Mesendoderm (in vitro differentiated cells): ENCODE data around the gene RPL32.

Experiments
- DNase-seq: peaks from one replicate; pipeline ENCODE4 v3.0.0; 2013
- H2AK5ac ChIP-seq: 2 replicates; pipeline ENCODE4 v1.6.1; 2013; ENCODE audit warnings: low read length, inconsistent platforms
- H2BK120ac ChIP-seq: 2 replicates; pipeline ENCODE4 v1.6.1; 2013; ENCODE audit warnings: low read depth, mild to moderate bottlenecking, low read length, moderate library complexity, mixed read lengths
- H2BK15ac ChIP-seq: replicated peaks from 2 replicates; pipeline ENCODE4 v1.6.1; 2013; ENCODE audit warnings: low read depth, mild to moderate bottlenecking, moderate library complexity
- H2BK5ac ChIP-seq: 2 replicates; pipeline ENCODE4 v1.6.1; 2013; ENCODE audit warnings: low read length, inconsistent platforms
- H3K18ac ChIP-seq: 2 replicates; pipeline ENCODE4 v1.6.1; 2013; ENCODE audit warnings: mild to moderate bottlenecking, low read length, mixed read lengths
- H3K23ac ChIP-seq: one replicate; pipeline ENCODE4 v1.6.1; 2013; ENCODE audit warnings: low read length
- H3K27ac ChIP-seq: 2 replicates; pipeline ENCODE4 v1.5.1; 2013; ENCODE audit warnings: low read depth, mild to moderate bottlenecking, inconsistent platforms, low read length, moderate library complexity
- H3K27me3 ChIP-seq: 2 replicates; pipeline ENCODE4 v1.6.1; 2013; ENCODE audit warnings: low read length, control low read depth, mild to moderate bottlenecking, inconsistent platforms; ENCODE audit not compliant: insufficient read depth, poor library complexity
- H3K36me3 ChIP-seq: 2 replicates; pipeline ENCODE4 v1.6.1; 2013; ENCODE audit warnings: low read length, inconsistent platforms; ENCODE audit not compliant: control insufficient read depth, insufficient read depth
- H3K4ac ChIP-seq: one replicate; pipeline ENCODE4 v1.6.1; 2013; ENCODE audit warnings: low read depth, mild to moderate bottlenecking, low read length, moderate library complexity
- H3K4me1 ChIP-seq: 2 replicates; pipeline ENCODE4 v1.6.1; 2013; ENCODE audit warnings: low read depth, low read length, inconsistent platforms; ENCODE audit not compliant: control insufficient read depth
- H3K4me2 ChIP-seq: 2 replicates; pipeline ENCODE4 v1.6.1; 2013; ENCODE audit warnings: low read length
- H3K4me3 ChIP-seq: 2 replicates; pipeline ENCODE4 v1.5.1; 2013; ENCODE audit warnings: mild to moderate bottlenecking, low read length
- H3K56ac ChIP-seq: one replicate; pipeline ENCODE4 v1.6.1; 2013; ENCODE audit warnings: low read length
- H3K79me1 ChIP-seq: 2 replicates; pipeline ENCODE4 v1.6.1; 2013; ENCODE audit warnings: low read length, inconsistent platforms
- H3K79me2 ChIP-seq: 2 replicates; pipeline ENCODE4 v1.6.1; 2013; ENCODE audit warnings: mild to moderate bottlenecking, low read length; ENCODE audit not compliant: control insufficient read depth, insufficient read depth
- H3K9ac ChIP-seq: 2 replicates; pipeline ENCODE4 v1.6.1; 2013; ENCODE audit warnings: low read length, inconsistent platforms
- H4K5ac ChIP-seq: one replicate; pipeline ENCODE4 v1.6.1; 2013; ENCODE audit warnings: low read length
- H4K8ac ChIP-seq: one replicate; pipeline ENCODE4 v1.6.1; 2013; ENCODE audit warnings: low read depth, mild to moderate bottlenecking, control low read depth, low read length, moderate library complexity
- WGBS: extraction: QIAGEN DNeasy Blood & Tissue Kit; methylation state at CpG from one replicate; pipeline ENCODE4 v1.1.7; 2013; ENCODE audit warnings: low lambda C conversion rate, missing lambda C conversion rate; ENCODE audit not compliant: insufficient coverage; ENCODE audit errors: extremely low coverage; 5-methylcytosine and 5-hydroxymethylcytosine counted together

RPL32 gene

DNA sequence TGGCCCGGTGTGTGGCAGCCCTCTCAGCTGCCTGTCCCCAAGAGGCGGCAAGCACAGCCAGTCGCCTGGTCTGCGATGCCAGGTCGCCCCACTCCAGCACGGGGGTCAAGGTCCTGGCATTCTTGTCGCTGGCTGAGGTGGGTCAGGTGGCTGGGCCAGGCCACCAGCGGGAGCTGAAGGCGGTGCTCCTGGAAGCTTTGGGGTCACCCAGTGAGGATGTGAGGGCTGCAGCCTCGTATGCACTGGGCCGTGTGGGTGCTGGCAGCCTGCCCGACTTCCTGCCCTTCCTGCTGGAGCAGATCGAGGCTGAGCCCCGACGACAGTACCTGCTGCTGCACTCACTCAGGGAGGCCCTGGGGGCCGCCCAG is 24.0 kb downstream of the RPL32 start:
- no CpG with 5 or more reads among the region's 16 CpGs for WGBS
- H3K79me2 ChIP-seq, result no peaks in the 10 kb centered on the region

DNA sequence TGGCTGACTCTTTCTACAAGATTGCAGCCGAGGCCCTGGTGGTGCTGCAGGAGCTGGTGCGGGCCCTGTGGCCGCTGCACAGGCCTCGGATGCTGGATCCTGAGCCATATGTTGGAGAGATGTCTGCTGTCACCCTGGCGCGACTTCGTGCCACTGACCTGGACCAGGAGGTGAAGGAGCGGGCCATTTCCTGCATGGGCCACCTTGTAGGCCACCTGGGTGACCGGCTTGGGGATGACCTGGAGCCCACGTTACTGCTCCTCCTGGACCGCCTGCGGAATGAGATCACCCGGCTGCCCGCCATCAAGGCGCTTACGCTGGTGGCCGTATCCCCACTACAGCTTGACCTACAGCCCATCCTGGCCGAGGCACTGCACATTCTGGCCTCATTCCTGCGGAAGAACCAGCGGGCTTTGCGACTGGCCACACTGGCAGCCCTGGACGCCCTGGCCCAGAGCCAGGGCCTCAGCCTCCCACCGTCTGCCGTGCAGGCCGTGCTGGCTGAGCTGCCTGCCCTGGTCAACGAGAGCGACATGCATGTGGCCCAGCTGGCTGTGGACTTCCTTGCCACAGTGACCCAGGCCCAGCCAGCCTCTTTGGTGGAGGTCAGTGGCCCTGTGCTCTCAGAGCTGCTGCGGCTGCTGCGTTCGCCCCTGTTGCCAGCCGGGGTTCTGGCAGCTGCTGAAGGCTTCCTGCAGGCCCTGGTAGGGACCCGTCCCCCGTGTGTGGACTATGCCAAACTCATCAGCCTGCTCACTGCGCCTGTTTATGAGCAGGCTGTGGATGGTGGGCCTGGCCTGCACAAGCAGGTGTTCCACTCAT is 24.6 kb downstream of the RPL32 start:
- H3K27me3 ChIP-seq, result no peaks in the 10 kb centered on the region
- no peak overlapping the region for H3K4me2 ChIP-seq
- H3K4ac ChIP-seq, result no peak overlapping the region
- no peaks in the 10 kb centered on the region for H3K79me1 ChIP-seq
- H3K4me3 ChIP-seq, result no peak overlapping the region
- no CpG with 5 or more reads among the region's 34 CpGs for WGBS
- no peak overlapping the region for H3K56ac ChIP-seq
- no peak overlapping the region for H3K23ac ChIP-seq
- no peaks in the 10 kb centered on the region for H3K4me1 ChIP-seq
- H2AK5ac ChIP-seq, result no peak overlapping the region
- no peak overlapping the region for H2BK15ac ChIP-seq
- H3K79me2 ChIP-seq, result no peaks in the 10 kb centered on the region
- no peak overlapping the region for H2BK120ac ChIP-seq
- no peak overlapping the region for H4K5ac ChIP-seq
- no peak for DNase-seq
- no peaks in the 10 kb centered on the region for H3K36me3 ChIP-seq
- H3K18ac ChIP-seq, result no peak overlapping the region
- H3K9ac ChIP-seq, result no peak overlapping the region
- no peak overlapping the region for H3K27ac ChIP-seq
- no peak overlapping the region for H2BK5ac ChIP-seq
- H4K8ac ChIP-seq, result no peak overlapping the region

More for the DNA sequence above, 24.0 kb downstream of the RPL32 start:
- Histone ChIP-seq H3K56ac (no peak overlapping the region), H2BK120ac (no peak overlapping the region), H3K27me3 (no peaks in the 10 kb centered on the region), H3K36me3 (no peaks in the 10 kb centered on the region), H3K4me2 (no peak overlapping the region), H4K8ac (no peak overlapping the region), H3K9ac (no peak overlapping the region), H3K4ac (no peak overlapping the region), H3K79me1 (no peaks in the 10 kb centered on the region), H2AK5ac (no peak overlapping the region), H2BK5ac (no peak overlapping the region), H2BK15ac (no peak overlapping the region), H4K5ac (no peak overlapping the region), H3K23ac (no peak overlapping the region), H3K18ac (no peak overlapping the region), H3K4me1 (no peaks in the 10 kb centered on the region), H3K27ac (no peak overlapping the region), H3K4me3 (no peak overlapping the region)
- DNase-seq, result no peak

DNA sequence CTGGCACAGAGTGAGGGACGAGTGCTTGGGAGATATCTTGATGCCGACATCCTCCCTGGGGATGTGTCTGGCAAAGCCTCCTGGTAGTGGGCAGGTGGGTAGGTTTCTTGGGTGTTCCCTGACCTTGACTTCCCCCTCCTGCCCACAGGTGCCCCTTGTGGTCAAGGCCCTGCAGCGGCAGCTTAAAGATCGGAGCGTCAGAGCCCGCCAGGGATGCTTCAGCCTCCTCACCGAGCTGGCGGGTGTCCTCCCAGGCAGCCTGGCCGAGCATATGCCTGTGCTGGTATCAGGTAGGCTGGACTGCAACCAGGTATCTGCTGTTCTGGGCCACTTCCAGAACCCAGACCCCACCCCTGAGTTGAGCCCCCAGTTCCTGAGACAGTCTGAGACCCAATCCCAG is 25.6 kb downstream of the RPL32 start:
- H3K27ac ChIP-seq, result no peak overlapping the region
- H3K23ac ChIP-seq, result no peak overlapping the region
- H4K8ac ChIP-seq, result no peak overlapping the region
- H3K27me3 ChIP-seq, result no peaks in the 10 kb centered on the region
- H3K4me3 ChIP-seq, result no peak overlapping the region
- H3K18ac ChIP-seq, result no peak overlapping the region
- no peak for DNase-seq
- no peak overlapping the region for H3K56ac ChIP-seq
- WGBS, result no CpG with 5 or more reads among the region's 9 CpGs
- H2BK5ac ChIP-seq, result no peak overlapping the region
- H2BK15ac ChIP-seq, result no peak overlapping the region
- no peak overlapping the region for H3K4me2 ChIP-seq
- H3K79me2 ChIP-seq, result no peaks in the 10 kb centered on the region
- no peaks in the 10 kb centered on the region for H3K36me3 ChIP-seq
- H3K79me1 ChIP-seq, result no peaks in the 10 kb centered on the region
- no peak overlapping the region for H4K5ac ChIP-seq
- no peaks in the 10 kb centered on the region for H3K4me1 ChIP-seq
- H3K9ac ChIP-seq, result no peak overlapping the region
- H2AK5ac ChIP-seq, result no peak overlapping the region
- no peak overlapping the region for H3K4ac ChIP-seq
- H2BK120ac ChIP-seq, result no peak overlapping the region

DNA sequence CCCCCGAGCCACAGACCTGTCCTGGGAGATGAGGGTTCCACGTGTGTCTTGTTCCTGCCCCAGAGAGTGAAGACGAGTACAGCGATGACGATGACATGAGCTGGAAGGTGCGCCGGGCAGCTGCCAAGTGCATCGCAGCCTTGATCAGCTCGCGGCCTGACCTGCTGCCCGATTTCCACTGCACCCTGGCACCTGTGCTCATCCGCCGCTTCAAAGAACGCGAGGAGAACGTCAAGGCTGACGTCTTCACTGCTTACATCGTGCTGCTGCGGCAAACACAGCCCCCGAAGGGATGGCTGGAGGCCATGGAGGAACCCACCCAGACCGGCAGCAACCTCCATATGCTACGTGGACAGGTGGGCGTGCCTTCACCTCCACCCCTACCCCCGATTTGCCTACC is 26.3 kb downstream of the RPL32 start:
- no peak overlapping the region for H3K56ac ChIP-seq
- no peak overlapping the region for H3K27ac ChIP-seq

DNA sequence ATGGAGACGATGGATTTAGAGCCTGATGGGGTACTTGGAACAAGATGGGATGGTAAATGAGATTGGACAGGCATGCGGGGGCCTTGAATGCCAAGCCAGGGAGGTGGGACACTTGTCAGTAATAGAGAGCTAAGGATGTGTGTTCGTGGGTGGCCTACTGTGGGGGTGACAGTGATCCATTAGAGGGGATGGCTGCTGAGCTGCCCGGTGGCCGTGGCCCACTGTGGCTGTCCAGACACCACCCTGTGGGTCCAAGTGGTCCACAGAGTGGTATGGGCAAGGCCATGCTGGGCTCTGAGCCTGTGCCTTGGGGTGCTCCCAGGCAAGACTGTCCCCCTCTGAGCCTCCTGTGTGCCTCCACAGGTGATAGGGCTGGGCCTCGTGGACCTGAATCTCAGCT is 27.4 kb downstream of the RPL32 start:
- H3K56ac ChIP-seq, result no peak overlapping the region
- H3K27ac ChIP-seq, result no peak overlapping the region
- no peak for DNase-seq
- H2BK120ac ChIP-seq, result no peak overlapping the region
- no peak overlapping the region for H3K18ac ChIP-seq
- no peak overlapping the region for H3K23ac ChIP-seq
- H3K79me1 ChIP-seq, result no peaks in the 10 kb centered on the region
- no peaks in the 10 kb centered on the region for H3K36me3 ChIP-seq
- no peaks in the 10 kb centered on the region for H3K27me3 ChIP-seq
- H2AK5ac ChIP-seq, result no peak overlapping the region
- no peak overlapping the region for H3K4me2 ChIP-seq
- H2BK15ac ChIP-seq, result no peak overlapping the region
- no peak overlapping the region for H3K4me3 ChIP-seq
- no peak overlapping the region for H4K5ac ChIP-seq
- no peak overlapping the region for H4K8ac ChIP-seq
- H3K4me1 ChIP-seq, result peaks cover 1% of the 10 kb centered on the region
- no peak overlapping the region for H2BK5ac ChIP-seq
- no peak overlapping the region for H3K9ac ChIP-seq
- no peaks in the 10 kb centered on the region for H3K79me2 ChIP-seq
- no CpG with 5 or more reads among the region's 6 CpGs for WGBS
- no peak overlapping the region for H3K4ac ChIP-seq

More for the DNA sequence above, 26.3 kb downstream of the RPL32 start:
- H3K27me3 ChIP-seq, result no peaks in the 10 kb centered on the region
- no peaks in the 10 kb centered on the region for H3K36me3 ChIP-seq
- DNase-seq, result no peak
- H4K5ac ChIP-seq, result no peak overlapping the region
- no peak overlapping the region for H2AK5ac ChIP-seq
- H3K4me2 ChIP-seq, result no peak overlapping the region
- no peak overlapping the region for H3K23ac ChIP-seq
- no peaks in the 10 kb centered on the region for H3K79me1 ChIP-seq
- no peak overlapping the region for H4K8ac ChIP-seq
- no peaks in the 10 kb centered on the region for H3K79me2 ChIP-seq
- H3K18ac ChIP-seq, result no peak overlapping the region
- peaks cover 1% of the 10 kb centered on the region for H3K4me1 ChIP-seq
- no peak overlapping the region for H3K4me3 ChIP-seq
- no peak overlapping the region for H2BK5ac ChIP-seq
- H3K4ac ChIP-seq, result no peak overlapping the region
- H2BK120ac ChIP-seq, result no peak overlapping the region
- WGBS, result no CpG with 5 or more reads among the region's 24 CpGs
- no peak overlapping the region for H2BK15ac ChIP-seq
- H3K9ac ChIP-seq, result no peak overlapping the region

DNA sequence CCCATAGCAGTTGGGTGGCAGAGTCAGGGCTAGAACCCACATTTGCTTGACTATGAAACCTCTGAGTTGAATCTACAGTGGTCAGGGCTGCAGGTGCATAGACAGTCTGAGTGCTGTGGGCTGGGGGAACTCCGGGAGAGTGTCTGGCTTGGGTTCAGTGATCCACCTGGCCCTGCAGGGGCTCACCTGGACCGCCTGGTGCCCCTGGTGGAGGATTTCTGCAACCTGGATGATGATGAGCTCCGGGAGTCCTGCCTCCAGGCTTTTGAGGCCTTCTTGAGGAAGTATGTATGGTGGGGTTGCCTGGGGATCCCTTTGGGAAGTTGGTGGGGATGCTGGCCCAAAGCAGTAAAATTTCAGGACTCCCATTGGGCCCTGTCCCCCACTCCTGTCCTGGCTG is 28.6 kb downstream of the RPL32 start:
- Histone ChIP-seq H2BK15ac (no peak overlapping the region), H3K4me1 (peaks cover 1% of the 10 kb centered on the region), H2AK5ac (no peak overlapping the region), H4K5ac (no peak overlapping the region), H3K9ac (no peak overlapping the region), H2BK5ac (no peak overlapping the region), H3K4me3 (no peak overlapping the region), H3K79me2 (no peaks in the 10 kb centered on the region), H3K79me1 (no peaks in the 10 kb centered on the region), H3K18ac (no peak overlapping the region), H3K27ac (no peak overlapping the region), H4K8ac (no peak overlapping the region), H2BK120ac (no peak overlapping the region), H3K4me2 (no peak overlapping the region), H3K56ac (no peak overlapping the region), H3K23ac (no peak overlapping the region), H3K4ac (no peak overlapping the region), H3K27me3 (no peaks in the 10 kb centered on the region), H3K36me3 (no peaks in the 10 kb centered on the region)
- no peak for DNase-seq
- no CpG with 5 or more reads among the region's 3 CpGs for WGBS
